Measurements from ENCODE around the gene EGFLAM. TPM values are rescaled to one million over a fixed set of nuclear protein-coding genes. Genes with fewer than 3 reads are reported as not detected.

Gene EGFLAM
- total RNA-seq, 1 experiment from 2014 or later = 0.33 TPM

GRCh38 chr5:38341056-38341455 is 82.7 kb downstream of the EGFLAM start:
- Histone ChIP-seq H3K4me2 (ENCODE audit: insufficient read depth, insufficient read length, low read length) (no peak overlapping the region), H2BK5ac (ENCODE audit: insufficient read length, low read length) (no peak overlapping the region), H3K23ac (ENCODE audit: insufficient read length, low read depth, low read length) (no peak overlapping the region), H3K4me1 (ENCODE audit: insufficient read depth, low read length) (no peaks in the 10 kb centered on the region), H3K18ac (ENCODE audit: insufficient read length, low read depth, low read length) (no peak overlapping the region), H4K8ac (replicated peaks; ENCODE audit: insufficient read length, low read depth, low read length) (no peak overlapping the region), H2BK120ac (ENCODE audit: low read depth, low read length, poor library complexity, severe bottlenecking) (no peak overlapping the region), H3K14ac (ENCODE audit: insufficient read depth, low read length) (no peak overlapping the region), H3K9me3 (ENCODE audit: control insufficient read depth, low read depth, low read length) (no peaks in the 10 kb centered on the region), H3K79me1 (ENCODE audit: insufficient read depth, low read depth, low read length, poor library complexity, severe bottlenecking) (no peaks in the 10 kb centered on the region), H3K27ac (ENCODE audit: insufficient read length, low read depth, low read length) (no peak overlapping the region), H2AFZ (ENCODE audit: low read length) (no peak overlapping the region), H3K9ac (ENCODE audit: extremely low read depth, insufficient read length, low read length) (no peak overlapping the region), H3K4ac (ENCODE audit: low read depth, low read length) (no peak overlapping the region), H3K79me2 (ENCODE audit: insufficient read depth, low read length) (no peaks in the 10 kb centered on the region), H3T11ph (ENCODE audit: low read length) (no peak overlapping the region), H2BK20ac (ENCODE audit: low read depth, low read length, poor library complexity, severe bottlenecking) (no peak overlapping the region), H4K20me1 (ENCODE audit: control insufficient read depth, insufficient read depth, insufficient read length) (peaks cover 3% of the 10 kb centered on the region), H3K23me2 (ENCODE audit: insufficient read length, low read depth, low read length, poor library complexity, severe bottlenecking) (no peaks in the 10 kb centered on the region), H2AK5ac (ENCODE audit: insufficient read length, low read length) (no peak overlapping the region), H3K56ac (ENCODE audit: insufficient read length, low read depth, low read length) (no peak overlapping the region), H2BK12ac (ENCODE audit: insufficient read length, low read depth, low read length) (no peak overlapping the region), H4K5ac (ENCODE audit: insufficient read length, low read depth, low read length) (no peak overlapping the region), H4K91ac (ENCODE audit: insufficient read length, low read depth, low read length) (no peak overlapping the region), H2BK15ac (ENCODE audit: low read depth, low read length) (no peak overlapping the region), H3K27me3 (ENCODE audit: insufficient read depth, low read length) (no peaks in the 10 kb centered on the region)
- peaks cover 0 to 9% of the 10 kb centered on the region in 2 experiments; a peak in 2 of 4 replicates for H3K4me1 Mint-ChIP-seq
- H3K36me3 Mint-ChIP-seq (ENCODE audit: insufficient read depth in 1 of 3, low read depth in 3 of 3) = no peaks in the 10 kb centered on the region; a peak in 1 of 7 replicates
- no CpG with 5 or more reads among the region's 5 CpGs for WGBS (ENCODE audit: extremely low coverage, insufficient read length, low lambda C conversion rate)
- no peak for TF ChIP-seq CTCF (conservative IDR thresholded peaks at IDR 0.05)
- H3K27ac Mint-ChIP-seq = no peak overlapping the region
- H3K27me3 Mint-ChIP-seq (ENCODE audit: low read depth) = no peaks in the 10 kb centered on the region; the same call in 1 of the 2 replicates
- DNase-seq = no peak
- no peak overlapping the region for H3K4me3 Mint-ChIP-seq
- no peaks in the 10 kb centered on the region for H3K9me3 Mint-ChIP-seq
